ENCODE measurements around the gene VPS51.
A peak's percentile ranks its signal among the peaks of the same experiment; 100 is the strongest.

VPS51 gene

DNA sequence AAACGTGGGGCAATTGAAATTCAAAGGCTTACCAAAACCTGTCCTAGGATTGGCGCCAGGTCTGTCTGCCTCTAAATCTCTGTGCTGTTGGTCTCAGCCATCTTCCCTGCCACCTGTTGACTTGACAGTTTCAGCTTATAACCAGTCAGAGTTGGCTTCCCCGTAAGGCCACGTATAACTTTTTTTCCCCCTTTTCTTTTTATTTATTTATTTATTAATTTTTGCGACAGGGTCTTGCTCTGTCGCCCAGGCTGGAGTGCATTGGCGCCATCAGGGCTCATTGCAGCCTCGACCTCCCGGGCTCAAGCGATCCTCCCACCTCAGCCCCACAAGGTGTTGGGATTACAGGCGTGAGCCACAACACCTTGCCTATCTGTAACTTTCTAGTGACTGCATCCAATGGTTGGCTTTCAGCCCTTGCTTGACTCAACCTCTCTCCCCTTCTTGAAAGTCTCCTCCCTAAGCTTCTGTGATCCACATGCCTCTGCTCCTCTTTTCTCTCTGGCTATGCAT lies 39.7 kb downstream of the VPS51 start:
- WGBS (ENCODE audit: extremely low coverage, insufficient coverage, low lambda C conversion rate): no CpG with 5 or more reads among the region's 11 CpGs
- Histone ChIP-seq H2BK120ac (ENCODE audit: low read depth, low read length) (no peak overlapping the region), H3K36me3 (ENCODE audit: control insufficient read depth, insufficient read depth, low read length) (no peaks in the 10 kb centered on the region), H3K27ac (ENCODE audit: low read depth, low read length) (no peak overlapping the region), H3K4me3 (ENCODE audit: low read length) (no peak overlapping the region), H2BK15ac (replicated peaks; ENCODE audit: low read depth) (no peak overlapping the region), H3K79me2 (ENCODE audit: control insufficient read depth, insufficient read depth, low read length) (peaks cover 13% of the 10 kb centered on the region), H2AK5ac (ENCODE audit: low read length) (peak overlapping the region; percentile 19), H3K9ac (ENCODE audit: low read length) (peak overlapping the region; percentile 75), H4K8ac (ENCODE audit: low read depth, low read length) (no peak overlapping the region), H3K4me2 (ENCODE audit: low read length) (peak overlapping the region; percentile 19), H3K79me1 (ENCODE audit: low read length) (peaks cover 16% of the 10 kb centered on the region), H3K18ac (ENCODE audit: low read length) (no peak overlapping the region), H3K27me3 (ENCODE audit: insufficient read depth, low read length, poor library complexity) (no peaks in the 10 kb centered on the region), H3K4ac (ENCODE audit: low read depth, low read length) (no peak overlapping the region), H3K56ac (ENCODE audit: low read length) (peak overlapping the region; percentile 83), H3K23ac (ENCODE audit: low read length) (no peak overlapping the region), H3K4me1 (ENCODE audit: control insufficient read depth, low read depth, low read length) (peaks cover 2% of the 10 kb centered on the region), H2BK5ac (ENCODE audit: low read length) (no peak overlapping the region), H4K5ac (ENCODE audit: low read length) (no peak overlapping the region)
- no peak for DNase-seq

DNA sequence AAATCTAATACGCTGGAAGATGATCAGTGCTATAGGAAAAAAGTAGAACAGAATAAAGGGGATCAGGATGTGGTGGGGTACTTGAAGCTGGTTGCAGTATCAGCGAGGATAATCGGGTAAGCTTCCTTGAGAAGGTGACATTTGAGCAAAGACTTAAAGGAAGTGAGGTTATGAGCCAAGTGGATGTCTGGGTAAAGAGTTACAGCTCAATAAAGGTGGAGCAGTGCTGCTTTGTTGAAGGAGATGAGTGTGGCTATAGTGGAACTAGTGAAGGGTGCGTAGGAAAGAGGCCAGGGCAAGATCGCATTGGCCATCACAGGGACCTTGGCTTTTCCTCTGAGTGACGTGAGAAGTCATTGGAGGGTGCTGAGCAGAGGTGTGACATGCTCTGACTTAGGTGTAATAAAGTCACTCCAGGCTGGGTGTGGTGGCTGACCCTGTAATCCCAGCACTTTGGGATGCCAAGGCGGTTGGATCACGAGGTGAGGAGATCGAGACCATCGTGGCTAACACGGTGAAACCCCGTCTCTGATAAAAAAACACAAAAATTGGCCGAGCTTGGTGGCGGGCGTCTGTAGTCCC lies 40.6 kb downstream of the VPS51 start:
- no peak for DNase-seq
- Histone ChIP-seq H3K79me2 (ENCODE audit: control insufficient read depth, insufficient read depth, low read length) (peaks cover 13% of the 10 kb centered on the region), H4K5ac (ENCODE audit: low read length) (no peak overlapping the region), H3K27me3 (ENCODE audit: insufficient read depth, low read length, poor library complexity) (no peaks in the 10 kb centered on the region), H4K8ac (ENCODE audit: low read depth, low read length) (no peak overlapping the region), H2BK5ac (ENCODE audit: low read length) (no peak overlapping the region), H3K79me1 (ENCODE audit: low read length) (peaks cover 16% of the 10 kb centered on the region), H3K56ac (ENCODE audit: low read length) (no peak overlapping the region), H3K36me3 (ENCODE audit: control insufficient read depth, insufficient read depth, low read length) (no peaks in the 10 kb centered on the region), H2AK5ac (ENCODE audit: low read length) (peak overlapping the region; percentile 55), H3K23ac (ENCODE audit: low read length) (no peak overlapping the region), H3K9ac (ENCODE audit: low read length) (no peak overlapping the region), H2BK120ac (ENCODE audit: low read depth, low read length) (no peak overlapping the region), H3K4me1 (ENCODE audit: control insufficient read depth, low read depth, low read length) (peaks cover 2% of the 10 kb centered on the region), H3K4ac (ENCODE audit: low read depth, low read length) (no peak overlapping the region), H2BK15ac (replicated peaks; ENCODE audit: low read depth) (no peak overlapping the region), H3K4me3 (ENCODE audit: low read length) (no peak overlapping the region), H3K18ac (ENCODE audit: low read length) (no peak overlapping the region), H3K27ac (ENCODE audit: low read depth, low read length) (no peak overlapping the region), H3K4me2 (ENCODE audit: low read length) (no peak overlapping the region)
- no CpG with 5 or more reads among the region's 15 CpGs for WGBS (ENCODE audit: extremely low coverage, insufficient coverage, low lambda C conversion rate)

DNA sequence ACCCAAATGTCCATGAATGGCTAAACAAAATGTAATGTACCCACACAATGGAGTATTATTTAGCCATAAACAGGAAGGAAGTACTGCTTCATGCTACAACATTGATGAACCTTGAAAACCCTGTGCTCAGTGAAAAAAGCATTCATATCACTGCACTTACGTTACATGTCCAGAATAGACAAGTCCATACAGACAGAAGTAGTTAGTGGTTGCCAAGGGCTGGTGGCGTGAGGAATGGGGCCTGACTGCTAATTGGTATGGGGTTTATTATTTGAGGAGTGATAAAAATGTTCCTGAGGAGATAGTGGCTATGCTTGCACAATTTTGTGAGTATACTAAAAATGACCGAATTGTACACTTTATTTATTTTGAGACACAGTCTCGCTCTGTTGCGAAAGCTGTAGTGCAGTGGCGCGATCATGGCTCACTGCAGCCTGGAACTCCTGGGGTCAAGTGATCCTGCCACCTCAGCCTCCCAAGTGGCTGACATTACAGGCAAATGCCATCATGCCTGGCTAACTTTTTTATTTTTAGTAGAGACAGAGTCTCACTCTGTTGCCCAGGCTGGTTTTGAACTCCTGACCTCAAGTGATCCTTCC lies 46.0 kb downstream of the VPS51 start:
- no CpG with 5 or more reads among the region's 7 CpGs for WGBS (ENCODE audit: extremely low coverage, insufficient coverage, low lambda C conversion rate)
- Histone ChIP-seq H3K27me3 (ENCODE audit: insufficient read depth, low read length, poor library complexity) (no peaks in the 10 kb centered on the region), H2AK5ac (ENCODE audit: low read length) (no peak overlapping the region), H4K8ac (ENCODE audit: low read depth, low read length) (no peak overlapping the region), H3K4me1 (ENCODE audit: control insufficient read depth, low read depth, low read length) (no peaks in the 10 kb centered on the region), H2BK120ac (ENCODE audit: low read depth, low read length) (no peak overlapping the region), H3K9ac (ENCODE audit: low read length) (no peak overlapping the region), H3K79me2 (ENCODE audit: control insufficient read depth, insufficient read depth, low read length) (no peaks in the 10 kb centered on the region), H3K4me3 (ENCODE audit: low read length) (no peak overlapping the region), H3K18ac (ENCODE audit: low read length) (no peak overlapping the region), H3K36me3 (ENCODE audit: control insufficient read depth, insufficient read depth, low read length) (no peaks in the 10 kb centered on the region), H3K23ac (ENCODE audit: low read length) (no peak overlapping the region), H3K4ac (ENCODE audit: low read depth, low read length) (no peak overlapping the region), H3K79me1 (ENCODE audit: low read length) (no peaks in the 10 kb centered on the region), H3K27ac (ENCODE audit: low read depth, low read length) (no peak overlapping the region), H3K4me2 (ENCODE audit: low read length) (no peak overlapping the region), H2BK5ac (ENCODE audit: low read length) (no peak overlapping the region), H3K56ac (ENCODE audit: low read length) (no peak overlapping the region), H2BK15ac (replicated peaks; ENCODE audit: low read depth) (no peak overlapping the region), H4K5ac (ENCODE audit: low read length) (no peak overlapping the region)
- no peak for DNase-seq

DNA sequence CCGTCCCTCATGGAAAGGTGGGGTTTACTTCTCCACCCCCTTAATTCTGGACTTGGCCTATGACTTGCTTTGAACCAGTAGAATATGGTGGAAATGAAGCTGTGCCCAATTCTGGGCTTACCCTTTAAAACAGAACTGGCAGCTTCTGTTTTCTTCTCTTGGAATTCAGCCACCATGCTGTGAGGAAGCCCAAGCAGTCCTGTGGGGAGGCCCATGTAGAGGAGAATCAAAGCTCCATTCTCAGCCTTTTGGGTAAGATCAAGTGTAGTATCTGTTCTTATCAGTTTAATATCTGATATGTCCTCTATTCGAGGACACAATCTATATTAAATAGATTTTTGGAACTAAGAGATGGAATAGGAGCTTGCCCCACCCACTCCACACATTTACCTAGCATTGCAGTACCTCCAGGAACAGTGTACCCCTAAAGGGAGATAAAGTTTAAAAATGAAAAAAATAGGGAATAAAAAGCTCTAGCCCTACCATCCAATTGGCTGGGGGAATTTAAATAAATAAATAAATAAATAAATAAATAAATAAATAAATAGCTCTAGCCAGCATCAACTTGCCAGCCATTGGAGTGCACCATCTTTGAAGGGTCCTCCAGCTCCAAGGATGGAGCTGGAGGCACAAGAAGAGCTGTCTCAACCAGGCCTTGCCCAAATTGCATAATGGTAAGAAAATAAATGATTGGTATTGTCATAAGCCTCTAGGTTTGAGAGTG lies 51.5 kb downstream of the VPS51 start:
- Histone ChIP-seq H3K56ac (ENCODE audit: low read length) (no peak overlapping the region), H3K27ac (ENCODE audit: low read depth, low read length) (no peak overlapping the region), H3K9ac (ENCODE audit: low read length) (no peak overlapping the region), H3K18ac (ENCODE audit: low read length) (no peak overlapping the region), H2BK15ac (replicated peaks; ENCODE audit: low read depth) (no peak overlapping the region), H2BK120ac (ENCODE audit: low read depth, low read length) (no peak overlapping the region), H3K27me3 (ENCODE audit: insufficient read depth, low read length, poor library complexity) (no peaks in the 10 kb centered on the region), H3K79me1 (ENCODE audit: low read length) (no peaks in the 10 kb centered on the region), H3K4me2 (ENCODE audit: low read length) (no peak overlapping the region), H3K36me3 (ENCODE audit: control insufficient read depth, insufficient read depth, low read length) (no peaks in the 10 kb centered on the region), H3K23ac (ENCODE audit: low read length) (no peak overlapping the region), H2AK5ac (ENCODE audit: low read length) (no peak overlapping the region), H3K4me1 (ENCODE audit: control insufficient read depth, low read depth, low read length) (no peaks in the 10 kb centered on the region), H3K4ac (ENCODE audit: low read depth, low read length) (no peak overlapping the region), H3K4me3 (ENCODE audit: low read length) (no peak overlapping the region), H3K79me2 (ENCODE audit: control insufficient read depth, insufficient read depth, low read length) (no peaks in the 10 kb centered on the region), H4K5ac (ENCODE audit: low read length) (no peak overlapping the region), H2BK5ac (ENCODE audit: low read length) (no peak overlapping the region), H4K8ac (ENCODE audit: low read depth, low read length) (no peak overlapping the region)
- WGBS (ENCODE audit: extremely low coverage, insufficient coverage, low lambda C conversion rate): no CpG with 5 or more reads among the region's 2 CpGs
- DNase-seq: no peak

DNA sequence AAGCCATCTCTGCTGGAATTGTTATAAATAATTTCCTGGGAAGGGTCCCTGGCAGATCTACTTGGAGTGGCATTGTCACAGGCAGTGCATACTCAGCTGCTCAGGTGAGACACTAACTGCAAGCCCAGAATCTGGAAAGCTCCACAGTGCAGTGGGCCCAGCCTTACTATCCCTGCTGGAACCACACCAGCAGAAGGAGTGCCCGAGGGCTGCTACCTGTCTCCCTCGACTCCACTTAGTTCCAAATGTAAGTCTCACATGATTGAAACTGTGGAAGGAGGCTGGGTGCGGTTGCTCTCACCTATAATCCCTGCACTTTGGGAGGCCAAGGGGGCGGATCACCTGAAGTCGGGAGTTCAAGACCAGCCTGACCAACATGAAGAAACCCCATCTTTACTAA lies 52.6 kb downstream of the VPS51 start:
- Histone ChIP-seq H3K23ac (ENCODE audit: low read length) (no peak overlapping the region), H3K56ac (ENCODE audit: low read length) (no peak overlapping the region), H3K79me2 (ENCODE audit: control insufficient read depth, insufficient read depth, low read length) (no peaks in the 10 kb centered on the region), H3K4ac (ENCODE audit: low read depth, low read length) (no peak overlapping the region), H3K4me2 (ENCODE audit: low read length) (no peak overlapping the region), H4K8ac (ENCODE audit: low read depth, low read length) (no peak overlapping the region), H2BK15ac (replicated peaks; ENCODE audit: low read depth) (no peak overlapping the region), H4K5ac (ENCODE audit: low read length) (no peak overlapping the region), H2BK5ac (ENCODE audit: low read length) (no peak overlapping the region), H3K36me3 (ENCODE audit: control insufficient read depth, insufficient read depth, low read length) (no peaks in the 10 kb centered on the region), H3K18ac (ENCODE audit: low read length) (no peak overlapping the region), H3K27me3 (ENCODE audit: insufficient read depth, low read length, poor library complexity) (no peaks in the 10 kb centered on the region), H3K4me3 (ENCODE audit: low read length) (no peak overlapping the region), H3K4me1 (ENCODE audit: control insufficient read depth, low read depth, low read length) (no peaks in the 10 kb centered on the region), H3K79me1 (ENCODE audit: low read length) (no peaks in the 10 kb centered on the region), H2AK5ac (ENCODE audit: low read length) (no peak overlapping the region), H3K27ac (ENCODE audit: low read depth, low read length) (no peak overlapping the region), H3K9ac (ENCODE audit: low read length) (no peak overlapping the region), H2BK120ac (ENCODE audit: low read depth, low read length) (no peak overlapping the region)
- DNase-seq: no peak
- whole genome bisulfite sequencing (ENCODE audit: extremely low coverage, insufficient coverage, low lambda C conversion rate): no CpG with 5 or more reads among the region's 5 CpGs

All from mesendoderm (in vitro differentiated cells).